H1 (cell line): ENCODE data around the gene XKR7.

Experiments used
- KDM1A ChIP-seq: fragments of 200-600, 300-600 bp; sonication (generic); IDR thresholded peaks from 2 replicates; pipeline ENCODE4 v1.7.1; 2016; ENCODE audit warnings: mild to moderate bottlenecking, low read length, borderline replicate concordance
- NRF1 ChIP-seq: IDR thresholded peaks from 2 replicates; pipeline ENCODE4 v1.6.1; 2011; ENCODE audit warnings: mild to moderate bottlenecking, low read depth, low read length, improper control_type of control experiment
- POLR2A ChIP-seq, 2 experiments: IDR thresholded peaks; 1 replicate in 1 of 2; 2 replicates in 1 of 2; pipeline ENCODE4 v1.6.1; 2011; ENCODE audit warnings: low read depth in 2 of 2, low read length in 2 of 2, mild to moderate bottlenecking in 2 of 2; ENCODE audit errors: control extremely low read depth in 1 of 2
- RFX5 ChIP-seq: IDR thresholded peaks from 2 replicates; pipeline ENCODE4 v1.6.1; 2011; ENCODE audit warnings: low read depth, low read length, improper control_type of control experiment, borderline replicate concordance
- SIN3A ChIP-seq, 2 experiments: IDR thresholded peaks in 1 of 2; conservative IDR thresholded peaks in 1 of 2; 2 replicates each; pipeline ENCODE4 v1.6.1; 2011 to 2012; ENCODE audit warnings: low read length in 2 of 2, improper control_type of control experiment in 1 of 2, low read depth in 1 of 2, mild to moderate bottlenecking in 1 of 2
- SP1 ChIP-seq: IDR thresholded peaks from 2 replicates; pipeline ENCODE4 v1.6.1; 2011; ENCODE audit warnings: low read depth, low read length
- TAF1 ChIP-seq: IDR thresholded peaks from 2 replicates; pipeline ENCODE4 v1.6.1; 2011; ENCODE audit warnings: mild to moderate bottlenecking, low read depth, low read length
- TCF12 ChIP-seq: IDR thresholded peaks from 2 replicates; pipeline ENCODE4 v1.6.1; 2011; ENCODE audit warnings: low read depth, mild to moderate bottlenecking, low read length
- TF ChIP-seq, protein P1 (sequence below), 3 experiments: IDR thresholded peaks; 1 replicate in 2 of 3; 2 replicates in 1 of 3; pipeline versions ENCODE4 v1.5.1 to v1.6.1; 2011; ENCODE audit warnings: low read length in 3 of 3, mild to moderate bottlenecking in 3 of 3, inconsistent platforms in 2 of 3, low read depth in 1 of 3, moderate library complexity in 1 of 3; ENCODE audit not compliant: insufficient read depth in 1 of 3; ENCODE audit errors: control extremely low read depth in 1 of 3
- TF ChIP-seq, protein P2 (sequence below): IDR thresholded peaks from 2 replicates; pipeline ENCODE4 v1.6.1; 2011; ENCODE audit warnings: low read depth, mild to moderate bottlenecking, low read length; ENCODE audit not compliant: insufficient read depth
- TF ChIP-seq, protein P3 (sequence below): IDR thresholded peaks from 2 replicates; pipeline ENCODE4 v1.6.1; 2012; ENCODE audit warnings: inconsistent platforms

DNA sequence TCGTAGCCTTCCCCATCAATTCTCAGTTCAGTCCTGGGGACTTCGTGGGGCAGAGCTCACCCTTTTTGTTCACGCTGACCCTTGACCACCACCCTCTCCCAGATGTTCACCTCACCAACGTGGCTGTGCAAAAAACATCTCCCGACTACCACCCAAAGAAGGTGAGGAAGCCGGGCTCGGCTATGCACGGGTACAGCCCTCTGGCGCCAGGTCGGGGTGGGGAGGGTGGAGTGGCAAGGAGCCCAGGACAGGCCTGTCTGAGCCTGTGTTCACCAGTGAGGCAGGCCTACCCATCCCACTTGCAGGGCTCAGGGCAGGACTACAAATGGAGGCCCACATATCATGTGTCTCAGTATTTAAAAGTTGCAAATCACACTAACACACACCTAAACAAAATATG, 34.3 kb upstream of the XKR7 start:
- TF ChIP-seq RFX5 (no peak), SIN3A (conservative IDR thresholded peaks at IDR 0.05 in 1 of 2, IDR thresholded peaks at IDR 0.05 in 1 of 2; ENCODE audit: low read depth in 1 of 2, low read length in 2 of 2) (no peak), POLR2A (IDR thresholded peaks at IDR 0.05; ENCODE audit: control extremely low read depth in 1 of 2, low read depth in 2 of 2, low read length in 2 of 2) (no peak), KDM1A (no peak), TCF12 (no peak), SP1 (no peak), TAF1 (no peak), NRF1 (no peak)
- TF ChIP-seq, protein P1, sequence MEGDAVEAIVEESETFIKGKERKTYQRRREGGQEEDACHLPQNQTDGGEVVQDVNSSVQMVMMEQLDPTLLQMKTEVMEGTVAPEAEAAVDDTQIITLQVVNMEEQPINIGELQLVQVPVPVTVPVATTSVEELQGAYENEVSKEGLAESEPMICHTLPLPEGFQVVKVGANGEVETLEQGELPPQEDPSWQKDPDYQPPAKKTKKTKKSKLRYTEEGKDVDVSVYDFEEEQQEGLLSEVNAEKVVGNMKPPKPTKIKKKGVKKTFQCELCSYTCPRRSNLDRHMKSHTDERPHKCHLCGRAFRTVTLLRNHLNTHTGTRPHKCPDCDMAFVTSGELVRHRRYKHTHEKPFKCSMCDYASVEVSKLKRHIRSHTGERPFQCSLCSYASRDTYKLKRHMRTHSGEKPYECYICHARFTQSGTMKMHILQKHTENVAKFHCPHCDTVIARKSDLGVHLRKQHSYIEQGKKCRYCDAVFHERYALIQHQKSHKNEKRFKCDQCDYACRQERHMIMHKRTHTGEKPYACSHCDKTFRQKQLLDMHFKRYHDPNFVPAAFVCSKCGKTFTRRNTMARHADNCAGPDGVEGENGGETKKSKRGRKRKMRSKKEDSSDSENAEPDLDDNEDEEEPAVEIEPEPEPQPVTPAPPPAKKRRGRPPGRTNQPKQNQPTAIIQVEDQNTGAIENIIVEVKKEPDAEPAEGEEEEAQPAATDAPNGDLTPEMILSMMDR (IDR thresholded peaks at IDR 0.05; ENCODE audit: control extremely low read depth in 1 of 3, insufficient read depth in 1 of 3, low read depth in 1 of 3, low read length in 3 of 3), result no peak
- TF ChIP-seq, protein P2, sequence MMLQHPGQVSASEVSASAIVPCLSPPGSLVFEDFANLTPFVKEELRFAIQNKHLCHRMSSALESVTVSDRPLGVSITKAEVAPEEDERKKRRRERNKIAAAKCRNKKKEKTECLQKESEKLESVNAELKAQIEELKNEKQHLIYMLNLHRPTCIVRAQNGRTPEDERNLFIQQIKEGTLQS, result no peak
- TF ChIP-seq, protein P3, sequence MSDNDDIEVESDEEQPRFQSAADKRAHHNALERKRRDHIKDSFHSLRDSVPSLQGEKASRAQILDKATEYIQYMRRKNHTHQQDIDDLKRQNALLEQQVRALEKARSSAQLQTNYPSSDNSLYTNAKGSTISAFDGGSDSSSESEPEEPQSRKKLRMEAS, result no peak
